ENCODE results near the gene FBXO42. TPM values are rescaled to one million over a fixed set of nuclear protein-coding genes. Genes with fewer than 3 reads are reported as not detected.

FBXO42 gene
- total RNA-seq, 1 experiment from 2014 or later = 13.0 TPM

- Histone ChIP-seq H3K9me2 (ENCODE audit: insufficient read depth) (no peaks in the 10 kb centered on the region), H3F3A (ENCODE audit: insufficient read depth, low read depth) (peaks cover 5% of the 10 kb centered on the region; the same call in 1 of the 2 replicates), H3K36me3 (ENCODE audit: low read depth) (no peaks in the 10 kb centered on the region), H3K27me3 (ENCODE audit: insufficient read depth, low read depth) (no peaks in the 10 kb centered on the region), H4K20me1 (ENCODE audit: insufficient read depth) (no peaks in the 10 kb centered on the region), H3K4me3 (peak overlapping the region; percentile 64), H3K4me2 (peak overlapping the region; percentile 83), H3K27ac (no peak overlapping the region), H3K9me3 (ENCODE audit: insufficient read depth, low read depth) (no peaks in the 10 kb centered on the region), H3K4me1 (replicated peaks; ENCODE audit: insufficient read depth) (peaks cover 16% of the 10 kb centered on the region), H2AFZ (0 out of 2 replicates have a peak overlapping the region, but pooled peaks have one; percentile 67), H3K79me2 (ENCODE audit: low read depth) (peaks cover 3% of the 10 kb centered on the region; the same call in 1 of the 2 replicates)
- DNase-seq = no peak
- CTCF ChIA-PET = no interaction called here
- POLR2A ChIA-PET (ENCODE audit: unreplicated experiment) = interaction anchor here (0.6 kb wide), 2 partner anchors 10 to 585 kb away, joined by 3 to 11 read pairs; no protein-coding TSS in a partner anchor
- intact Hi-C loops (cut with micrococcal nuclease; ENCODE audit: unreplicated experiment) = loop anchor here (2.0 kb wide), 2 partner anchors 17 to 31 kb away; partner anchors contain the start of gene CPLANE2
- no TSS peak for BruUV-seq (replicated peaks)
- no peak for TF ChIP-seq CTCF (conservative IDR thresholded peaks at IDR 0.05)
- TF ChIP-seq EZH2 (IDR thresholded peaks at IDR 0.05; ENCODE audit: low read depth) = no peak
These were observed 146.3 kb downstream of the FBXO42 start for GRCh38 chr1:16205891-16206546.

GRCh38 chr1:16205334-16205671, 147.0 kb downstream of the FBXO42 start:
- POLR2A ChIA-PET (ENCODE audit: unreplicated experiment) = no interaction called here
- H3K27ac ChIP-seq = no peak overlapping the region
- H3K4me1 ChIP-seq (replicated peaks; ENCODE audit: insufficient read depth) = peaks cover 16% of the 10 kb centered on the region
- no TSS peak for BruUV-seq (replicated peaks)
- H3K79me2 ChIP-seq (ENCODE audit: low read depth) = peaks cover 3% of the 10 kb centered on the region; the same call in 1 of the 2 replicates
- H3K4me3 ChIP-seq = no peak overlapping the region
- intact Hi-C loops (cut with micrococcal nuclease; ENCODE audit: unreplicated experiment) = no loop called here
- H3K4me2 ChIP-seq = no peak overlapping the region; the same call in 1 of the 2 replicates
- no peak for DNase-seq
- CTCF ChIA-PET = no interaction called here
- TF ChIP-seq CTCF (conservative IDR thresholded peaks at IDR 0.05) (no peak), EZH2 (IDR thresholded peaks at IDR 0.05; ENCODE audit: low read depth) (no peak)
- no peaks in the 10 kb centered on the region for H3K36me3 ChIP-seq (ENCODE audit: low read depth)
- no peaks in the 10 kb centered on the region for H3K9me2 ChIP-seq (ENCODE audit: insufficient read depth)
- H3K9me3 ChIP-seq (ENCODE audit: insufficient read depth, low read depth) = no peaks in the 10 kb centered on the region
- H3K27me3 ChIP-seq (ENCODE audit: insufficient read depth, low read depth) = no peaks in the 10 kb centered on the region
- H3F3A ChIP-seq (ENCODE audit: insufficient read depth, low read depth) = peaks cover 5% of the 10 kb centered on the region; the same call in 1 of the 2 replicates
- H4K20me1 ChIP-seq (ENCODE audit: insufficient read depth) = no peaks in the 10 kb centered on the region
- H2AFZ ChIP-seq = no peak overlapping the region

- peaks cover 3% of the 10 kb centered on the region; the same call in 1 of the 2 replicates for H3K79me2 ChIP-seq (ENCODE audit: low read depth)
- DNase-seq = no peak
- H3K27me3 ChIP-seq (ENCODE audit: insufficient read depth, low read depth) = no peaks in the 10 kb centered on the region
- no TSS peak for BruUV-seq (replicated peaks)
- no peaks in the 10 kb centered on the region for H3K9me2 ChIP-seq (ENCODE audit: insufficient read depth)
- H3K4me1 ChIP-seq (replicated peaks; ENCODE audit: insufficient read depth) = peaks cover 16% of the 10 kb centered on the region
- no peaks in the 10 kb centered on the region for H4K20me1 ChIP-seq (ENCODE audit: insufficient read depth)
- peaks cover 5% of the 10 kb centered on the region; the same call in 1 of the 2 replicates for H3F3A ChIP-seq (ENCODE audit: insufficient read depth, low read depth)
- no peak overlapping the region for H3K27ac ChIP-seq
- ChIA-PET POLR2A (ENCODE audit: unreplicated experiment) (no interaction called here), CTCF (no interaction called here)
- peak; percentile 34; the same call in 1 of the 2 replicates for TF ChIP-seq CTCF (conservative IDR thresholded peaks at IDR 0.05)
- no peak for TF ChIP-seq EZH2 (IDR thresholded peaks at IDR 0.05; ENCODE audit: low read depth)
- intact Hi-C loops (cut with micrococcal nuclease; ENCODE audit: unreplicated experiment) = no loop called here
- H3K4me2 ChIP-seq = no peak overlapping the region
- H2AFZ ChIP-seq = no peak overlapping the region
- H3K36me3 ChIP-seq (ENCODE audit: low read depth) = no peaks in the 10 kb centered on the region
- H3K4me3 ChIP-seq = no peak overlapping the region
- no peaks in the 10 kb centered on the region for H3K9me3 ChIP-seq (ENCODE audit: insufficient read depth, low read depth)
These were observed 147.5 kb downstream of the FBXO42 start for GRCh38 chr1:16204634-16205333.

All from PC-9 (cell line).